IPS-20b (cell line): Measurements from ENCODE around the gene SMIM1.
A peak's percentile ranks its signal among the peaks of the same experiment; 100 is the strongest.

Experiments
- H3K27ac ChIP-seq: one replicate; pipeline ENCODE4 v1.5.1; 2013; ENCODE audit warnings: low read length
- H3K27me3 ChIP-seq: 2 replicates; pipeline ENCODE4 v1.6.1; 2013; ENCODE audit warnings: mild to moderate bottlenecking, low read length, inconsistent platforms; ENCODE audit not compliant: insufficient read depth
- H3K36me3 ChIP-seq: 2 replicates; pipeline ENCODE4 v1.6.1; 2013; ENCODE audit warnings: low read depth, mild to moderate bottlenecking, inconsistent platforms, low read length, moderate library complexity; ENCODE audit not compliant: insufficient read depth
- H3K4me1 ChIP-seq: 2 replicates; pipeline ENCODE4 v1.6.1; 2013; ENCODE audit warnings: mild to moderate bottlenecking, control low read depth, inconsistent platforms, low read length, moderate library complexity; ENCODE audit not compliant: insufficient read depth
- H3K4me3 ChIP-seq: 2 replicates; pipeline ENCODE4 v1.5.1; 2013; ENCODE audit warnings: mild to moderate bottlenecking, low read length, inconsistent platforms
- H3K9ac ChIP-seq: 2 replicates; pipeline ENCODE4 v1.6.1; 2013; ENCODE audit warnings: low read depth, mild to moderate bottlenecking, inconsistent platforms, low read length, moderate library complexity
- H3K9me3 ChIP-seq: 2 replicates; pipeline ENCODE4 v1.6.1; 2013; ENCODE audit warnings: mild to moderate bottlenecking, low read depth, low read length, inconsistent platforms; ENCODE audit not compliant: insufficient read depth

SMIM1 gene

DNA sequence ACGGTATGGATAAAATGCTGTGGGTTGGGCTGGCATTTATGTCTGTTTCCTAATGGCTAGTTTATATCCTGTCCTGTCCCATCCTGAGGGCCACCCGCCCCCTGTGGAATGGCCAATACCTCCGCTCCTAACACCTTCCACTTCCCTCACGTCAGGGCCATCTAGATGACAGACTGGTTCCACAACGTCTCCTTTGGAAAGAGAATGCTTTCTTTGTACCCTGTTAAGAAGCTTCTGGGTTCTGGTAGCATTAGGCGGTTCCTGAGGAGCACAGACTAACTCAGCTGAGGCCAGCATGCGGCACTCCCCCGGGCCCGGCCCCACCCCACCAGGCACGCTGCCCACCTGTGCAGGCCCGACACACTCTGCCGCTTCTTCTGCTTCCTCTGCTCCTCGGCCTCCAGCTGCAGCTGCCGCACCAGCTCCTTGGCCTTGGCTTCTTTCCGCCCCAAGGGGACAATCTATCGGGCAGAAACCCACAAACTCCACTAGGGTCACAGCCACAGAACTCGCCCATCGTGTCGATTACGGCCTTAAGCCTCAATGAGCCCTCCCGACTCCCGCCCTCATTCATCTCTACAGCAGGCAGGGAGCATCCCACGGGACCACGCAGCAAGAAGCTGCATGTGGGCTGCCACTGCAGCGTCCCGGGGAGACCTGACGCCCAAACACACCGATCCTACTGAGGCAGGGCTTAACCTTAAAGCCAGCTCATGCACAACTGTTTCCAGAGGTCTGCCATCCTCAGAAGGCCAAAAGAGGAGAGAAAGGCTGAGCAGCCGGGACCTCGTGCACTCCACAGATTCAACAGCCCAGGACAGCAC is 11.3 kb downstream of the SMIM1 start:
- Histone ChIP-seq H3K27me3 (no peaks in the 10 kb centered on the region), H3K9me3 (no peaks in the 10 kb centered on the region), H3K4me1 (no peaks in the 10 kb centered on the region), H3K36me3 (peaks cover 88% of the 10 kb centered on the region), H3K9ac (no peak overlapping the region), H3K27ac (no peak overlapping the region), H3K4me3 (no peak overlapping the region)

- H3K4me1 ChIP-seq, result 0 out of 2 replicates have a peak, but pooled peaks cover 6% of the 10 kb centered on the region
- peaks cover 78% of the 10 kb centered on the region for H3K36me3 ChIP-seq
- no peak overlapping the region for H3K27ac ChIP-seq
- H3K9me3 ChIP-seq, result no peaks in the 10 kb centered on the region
- H3K27me3 ChIP-seq, result no peaks in the 10 kb centered on the region
- H3K9ac ChIP-seq, result no peak overlapping the region
- H3K4me3 ChIP-seq, result no peak overlapping the region
Observed at GRCh38 chr1:3785045-3785444, 12.5 kb downstream of the SMIM1 start.

DNA sequence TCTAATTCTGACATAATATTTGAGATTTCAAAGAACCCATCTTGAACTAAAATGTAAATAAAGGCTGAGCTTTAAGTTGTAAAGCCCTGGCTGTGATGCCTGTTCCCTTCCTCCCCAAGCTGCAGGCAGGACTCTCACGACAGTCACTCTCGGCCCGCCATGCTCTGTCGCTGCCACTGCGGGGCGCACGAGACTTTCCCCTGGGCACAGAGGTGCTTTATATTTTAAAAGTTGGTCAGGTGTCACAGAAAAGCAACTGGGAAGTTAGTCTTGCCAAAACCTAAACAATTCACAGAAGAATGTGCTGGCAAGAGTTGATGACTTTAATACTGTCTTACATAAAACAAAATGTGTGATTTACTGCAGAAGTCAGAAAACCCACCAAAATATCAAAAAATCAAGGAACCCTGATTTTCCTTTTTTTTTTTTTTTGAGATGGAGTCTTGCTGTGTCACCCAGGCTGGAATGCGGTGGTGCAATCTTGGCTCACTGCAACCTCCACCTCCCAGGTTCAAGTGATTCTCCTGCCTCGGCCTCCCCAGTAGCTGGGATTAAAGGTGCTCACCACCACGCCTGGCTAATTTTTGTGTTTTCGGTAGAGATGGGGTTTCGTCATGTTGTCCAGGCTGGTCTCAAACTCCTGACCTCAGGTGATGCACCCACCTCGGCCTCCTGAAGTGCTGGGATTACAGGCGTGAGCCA is 13.1 kb downstream of the SMIM1 start:
- peaks cover 6% of the 10 kb centered on the region; the same call in 1 of the 2 replicates for H3K4me1 ChIP-seq
- H3K27ac ChIP-seq, result no peak overlapping the region
- no peaks in the 10 kb centered on the region for H3K27me3 ChIP-seq
- H3K9ac ChIP-seq, result no peak overlapping the region
- H3K4me3 ChIP-seq, result no peak overlapping the region
- H3K9me3 ChIP-seq, result no peaks in the 10 kb centered on the region
- H3K36me3 ChIP-seq, result peaks cover 73% of the 10 kb centered on the region

GRCh38 chr1:3786468-3787348 is 14.2 kb downstream of the SMIM1 start:
- Histone ChIP-seq H3K9me3 (no peaks in the 10 kb centered on the region), H3K4me3 (no peak overlapping the region), H3K27me3 (no peaks in the 10 kb centered on the region), H3K27ac (no peak overlapping the region), H3K36me3 (peaks cover 62% of the 10 kb centered on the region), H3K9ac (no peak overlapping the region), H3K4me1 (peaks cover 6% of the 10 kb centered on the region; the same call in 1 of the 2 replicates)

DNA sequence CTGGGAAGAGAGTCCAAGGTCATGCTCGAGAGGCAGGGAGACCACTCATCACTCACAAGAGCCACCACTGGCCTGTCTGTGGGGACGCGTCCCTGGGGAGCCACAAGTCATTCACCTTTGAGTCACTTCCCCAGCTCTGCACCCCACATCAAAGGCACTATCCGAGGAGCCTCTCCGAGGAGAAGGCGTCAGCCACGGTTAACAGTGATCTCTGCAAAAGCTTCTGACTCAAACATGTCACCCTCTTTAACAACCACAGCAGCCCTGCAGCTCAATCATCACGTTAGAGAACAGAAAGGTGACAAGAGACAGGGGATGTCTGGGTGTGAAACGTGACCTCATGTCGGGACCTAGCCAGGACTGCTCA is 14.8 kb downstream of the SMIM1 start:
- H3K27ac ChIP-seq, result no peak overlapping the region
- H3K9me3 ChIP-seq, result no peaks in the 10 kb centered on the region
- peaks cover 55% of the 10 kb centered on the region for H3K36me3 ChIP-seq
- H3K9ac ChIP-seq, result no peak overlapping the region
- peaks cover 10% of the 10 kb centered on the region; the same call in 1 of the 2 replicates for H3K4me1 ChIP-seq
- H3K4me3 ChIP-seq, result no peak overlapping the region
- no peaks in the 10 kb centered on the region for H3K27me3 ChIP-seq

GRCh38 chr1:3787745-3788605 is 15.4 kb downstream of the SMIM1 start:
- H3K36me3 ChIP-seq, result peaks cover 52% of the 10 kb centered on the region
- H3K27ac ChIP-seq, result no peak overlapping the region
- no peak overlapping the region for H3K4me3 ChIP-seq
- H3K27me3 ChIP-seq, result no peaks in the 10 kb centered on the region
- H3K4me1 ChIP-seq, result peaks cover 14% of the 10 kb centered on the region
- H3K9me3 ChIP-seq, result no peaks in the 10 kb centered on the region
- no peak overlapping the region for H3K9ac ChIP-seq

DNA sequence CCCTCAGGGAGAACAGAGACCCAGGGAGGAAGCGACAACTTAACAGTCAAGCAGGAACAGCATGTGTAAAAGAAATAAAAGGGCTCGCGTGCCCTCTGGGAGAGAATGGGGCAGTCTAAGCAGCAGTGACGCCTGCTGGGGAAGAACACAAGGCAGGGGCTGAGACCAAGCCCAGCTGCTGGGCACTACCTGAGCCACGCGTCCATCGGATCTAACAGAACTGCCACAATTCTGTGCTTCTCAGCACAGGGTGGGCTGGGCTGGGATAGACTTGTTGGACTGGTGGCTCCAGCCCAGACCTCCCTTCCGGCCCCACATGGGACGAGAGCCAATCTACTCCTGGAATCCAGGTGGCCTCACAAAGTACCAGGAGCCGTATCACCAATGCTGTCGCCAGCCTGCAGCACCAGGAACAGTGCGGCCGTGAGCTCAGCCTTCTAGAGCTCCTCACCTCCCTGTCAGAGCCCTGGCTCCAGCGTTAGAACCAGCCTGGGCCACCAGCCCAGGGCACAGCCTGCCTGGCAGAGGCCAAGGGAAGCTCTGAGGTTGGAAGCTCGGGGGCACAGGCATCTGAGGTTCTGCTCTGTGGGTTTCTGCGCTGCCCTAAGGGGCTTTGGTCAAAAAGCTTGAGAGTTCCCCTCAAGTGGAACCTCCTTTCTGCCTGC is 16.3 kb downstream of the SMIM1 start:
- Histone ChIP-seq H3K4me3 (no peak overlapping the region), H3K27ac (peak overlapping the region; percentile 2), H3K27me3 (no peaks in the 10 kb centered on the region), H3K36me3 (peaks cover 43% of the 10 kb centered on the region), H3K9ac (no peak overlapping the region), H3K9me3 (no peaks in the 10 kb centered on the region), H3K4me1 (peaks cover 16% of the 10 kb centered on the region)

GRCh38 chr1:3789421-3790300 is 17.1 kb downstream of the SMIM1 start:
- Histone ChIP-seq H3K4me1 (peaks cover 19% of the 10 kb centered on the region), H3K27ac (peak overlapping the region; percentile 2), H3K9ac (no peak overlapping the region), H3K4me3 (no peak overlapping the region), H3K36me3 (peaks cover 35% of the 10 kb centered on the region), H3K27me3 (no peaks in the 10 kb centered on the region), H3K9me3 (no peaks in the 10 kb centered on the region)

GRCh38 chr1:3790500-3790923 is 18.0 kb downstream of the SMIM1 start:
- Histone ChIP-seq H3K36me3 (peaks cover 29% of the 10 kb centered on the region), H3K4me3 (no peak overlapping the region), H3K27ac (no peak overlapping the region)

GRCh38 chr1:3790952-3791351 is 18.4 kb downstream of the SMIM1 start:
- Histone ChIP-seq H3K36me3 (peaks cover 29% of the 10 kb centered on the region), H3K27me3 (no peaks in the 10 kb centered on the region), H3K9me3 (no peaks in the 10 kb centered on the region), H3K4me3 (no peak overlapping the region), H3K9ac (no peak overlapping the region; the same call in 1 of the 2 replicates), H3K4me1 (peaks cover 24% of the 10 kb centered on the region), H3K27ac (no peak overlapping the region)

More at GRCh38 chr1:3790500-3790923, 18.0 kb downstream of the SMIM1 start:
- Histone ChIP-seq H3K9ac (no peak overlapping the region), H3K27me3 (no peaks in the 10 kb centered on the region), H3K9me3 (no peaks in the 10 kb centered on the region), H3K4me1 (peaks cover 24% of the 10 kb centered on the region)
